Measurements from ENCODE around the gene KIAA1671.

KIAA1671 gene

GRCh38 chr22:24953384-24954113 is 1.0 kb downstream of the KIAA1671 start:
- no peak for DNase-seq

DNA sequence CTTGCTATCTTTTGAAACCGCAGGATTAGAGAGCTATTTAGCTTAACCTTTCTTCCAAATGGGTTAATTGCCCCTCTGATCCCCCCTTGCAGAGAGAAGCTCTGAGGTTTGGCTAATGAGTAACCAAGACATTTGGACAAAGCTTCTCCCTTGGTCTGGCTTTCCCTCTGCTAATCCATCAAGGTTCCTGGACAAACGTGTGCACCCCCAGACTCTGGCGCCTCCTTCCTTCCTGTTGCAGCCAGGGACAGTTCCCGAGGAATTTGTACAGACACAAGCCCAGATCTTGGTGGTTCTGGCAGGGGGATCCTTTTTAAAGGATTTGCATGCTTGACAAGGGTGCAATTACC is 1.6 kb downstream of the KIAA1671 start:
- DNase-seq, result no peak

DNA sequence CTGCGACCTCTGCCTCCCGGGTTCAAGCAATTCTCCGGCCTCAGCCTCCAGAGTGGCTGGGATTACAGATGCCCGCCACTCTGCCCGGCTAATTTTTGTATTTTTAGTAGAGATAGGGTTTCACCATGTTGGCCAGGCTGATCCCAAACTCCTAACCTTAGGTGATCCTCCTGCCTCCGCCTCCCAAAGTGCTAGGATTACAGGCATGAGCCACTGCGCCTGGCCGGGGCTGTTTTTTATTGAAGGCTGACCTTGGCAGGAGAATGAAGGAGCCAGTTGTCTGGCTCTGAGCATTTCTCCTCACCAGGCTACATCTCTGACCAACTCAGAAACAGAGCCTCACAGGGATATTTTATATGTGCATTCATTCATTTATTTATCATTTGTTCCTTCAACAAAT is 2.3 kb downstream of the KIAA1671 start:
- no peak for DNase-seq

DNA sequence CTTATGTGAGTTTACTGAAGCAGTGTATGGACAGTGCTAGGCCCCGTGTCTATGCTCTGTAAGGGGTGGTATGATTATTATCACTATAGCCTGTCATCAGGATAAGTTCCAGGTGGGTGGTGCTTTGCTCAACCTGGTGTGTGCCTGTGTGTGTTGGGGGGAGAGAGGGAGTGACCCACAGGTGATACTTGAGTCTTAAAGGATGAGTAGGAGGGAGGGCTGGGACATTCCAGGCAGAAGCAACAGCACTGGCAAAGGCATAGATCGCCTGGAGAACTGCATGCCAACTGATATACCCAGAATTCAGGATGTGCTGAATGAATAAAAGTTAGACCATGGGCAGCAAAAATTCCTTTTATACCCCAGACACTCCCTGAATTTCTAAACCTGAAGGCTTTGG is 4.5 kb downstream of the KIAA1671 start:
- no peak for DNase-seq

GRCh38 chr22:24961217-24961844 is 8.8 kb downstream of the KIAA1671 start:
- no peak for DNase-seq

DNA sequence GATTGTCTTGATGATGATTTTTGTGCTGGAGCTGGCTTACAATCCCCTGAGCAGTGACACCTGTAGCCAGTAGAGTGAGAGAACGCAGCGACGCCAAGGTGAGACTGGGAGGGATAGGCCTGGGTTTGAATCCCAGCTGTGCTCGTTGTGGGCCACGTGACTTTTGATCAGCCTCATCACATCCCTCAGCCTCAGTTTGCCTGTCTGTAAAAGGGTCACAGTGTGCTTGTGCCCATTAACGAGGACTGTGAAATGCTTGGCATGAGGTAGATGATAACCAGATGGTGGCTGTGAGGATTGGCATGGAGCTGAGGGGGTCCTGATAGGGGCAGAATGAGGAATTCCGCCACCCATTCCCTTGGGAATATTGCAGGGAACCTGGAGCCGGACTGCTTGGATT is 9.6 kb downstream of the KIAA1671 start:
- no peak for DNase-seq

GRCh38 chr22:24962835-24963234 is 10.3 kb downstream of the KIAA1671 start:
- no peak for DNase-seq

DNA sequence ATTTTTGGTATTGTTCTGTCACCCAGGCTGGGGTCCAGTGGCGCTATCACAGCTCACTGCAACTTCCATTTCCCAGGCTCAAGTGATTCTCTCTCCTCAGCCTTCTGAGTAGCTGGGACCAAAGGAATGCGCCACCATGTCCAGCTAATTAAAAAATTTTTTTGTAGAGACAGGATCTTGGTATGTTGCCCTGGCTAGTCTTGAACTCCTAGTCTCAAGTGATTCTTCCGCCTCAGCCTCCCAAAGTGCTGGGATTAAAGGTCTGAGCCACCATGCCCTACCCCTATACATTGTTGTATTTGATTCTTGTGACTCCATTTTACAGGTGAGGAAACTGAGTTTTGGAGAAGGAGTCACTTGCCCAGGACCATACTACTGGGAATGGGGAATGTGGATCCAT is 11.9 kb downstream of the KIAA1671 start:
- no peak for DNase-seq

DNA sequence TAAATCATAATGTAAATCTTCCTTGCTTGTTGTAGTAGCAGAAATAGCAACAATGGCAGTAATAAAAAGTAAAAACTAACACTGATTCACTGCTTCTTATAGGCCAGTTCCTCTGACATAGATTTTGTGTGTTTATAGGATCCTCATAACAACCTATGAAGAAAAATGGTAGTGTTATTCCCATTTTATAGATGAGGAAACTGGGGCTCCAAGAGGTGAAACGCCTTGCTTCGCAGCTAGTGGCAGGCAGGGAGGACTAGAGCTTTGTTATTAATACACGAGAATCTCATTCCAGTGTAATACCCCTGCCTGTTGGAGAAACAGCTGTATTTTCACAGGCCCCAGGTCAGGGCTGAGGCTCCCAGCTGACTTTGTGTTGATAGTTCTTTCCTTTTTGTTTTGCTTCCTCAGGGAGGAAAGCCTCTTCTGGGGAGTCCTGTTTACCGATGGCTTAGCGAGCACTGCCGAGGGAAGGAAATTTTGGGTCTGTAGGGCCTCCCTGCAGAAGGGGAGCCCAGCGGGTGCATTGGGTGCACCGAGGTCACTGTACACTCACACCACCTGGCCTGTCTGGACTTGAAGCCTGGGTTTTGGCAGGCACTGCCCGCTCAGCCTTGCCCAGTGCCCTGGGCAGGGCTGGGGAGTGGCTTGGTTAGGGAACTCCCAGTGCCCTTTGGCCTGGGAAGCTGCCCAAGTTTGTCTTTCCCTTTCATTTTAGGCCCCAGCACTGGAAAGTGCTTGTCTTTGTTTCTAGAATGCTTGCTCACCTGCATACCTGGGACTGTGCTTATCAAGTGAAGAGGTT is 13.5 kb downstream of the KIAA1671 start:
- DNase-seq, result no peak

DNA sequence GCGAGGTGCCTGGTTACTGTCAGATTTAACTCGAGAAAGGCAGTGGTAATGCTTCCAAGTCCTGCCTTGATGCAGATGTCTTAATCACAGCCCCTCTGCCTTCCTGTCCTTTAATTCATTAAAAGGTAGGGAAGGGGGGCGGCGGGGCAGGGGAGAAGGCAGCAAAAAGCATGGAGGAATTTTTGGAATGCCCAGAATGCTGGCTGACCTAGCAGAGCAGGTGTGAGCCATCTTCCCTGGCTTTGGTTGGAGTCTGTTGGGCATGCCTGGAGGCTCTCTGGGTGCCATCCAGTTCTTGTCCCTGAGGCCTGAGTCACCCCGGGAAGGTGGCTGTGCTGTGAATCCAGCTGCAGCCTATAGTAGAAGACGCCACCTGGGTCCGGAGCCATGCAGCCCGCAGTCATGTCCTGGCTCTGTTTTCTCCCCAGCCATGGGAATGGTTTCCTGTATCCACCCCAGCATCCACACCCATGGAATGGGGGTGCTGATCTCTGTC is 15.6 kb downstream of the KIAA1671 start:
- DNase-seq, result no peak

- DNase-seq, result no peak
Measured at GRCh38 chr22:24969560-24970301, 17.2 kb downstream of the KIAA1671 start.

DNA sequence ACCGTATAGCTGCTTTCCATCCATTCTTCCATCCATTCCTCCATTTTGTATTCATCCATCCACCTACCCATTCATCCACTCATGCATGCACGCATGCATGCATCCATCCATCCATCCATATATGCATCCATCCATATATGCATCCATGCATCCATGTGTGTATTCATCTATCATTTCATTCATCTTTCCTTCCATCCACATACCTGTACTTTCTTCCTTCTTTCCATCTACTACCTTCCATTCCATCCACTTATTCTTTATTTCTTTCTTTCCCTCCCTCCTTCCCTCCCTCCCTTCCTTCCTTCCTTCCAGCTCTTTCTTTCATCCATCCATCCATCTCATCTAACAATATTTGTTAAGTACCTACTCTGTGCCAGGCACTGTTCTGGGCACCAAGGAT is 19.9 kb downstream of the KIAA1671 start:
- no peak for DNase-seq

DNA sequence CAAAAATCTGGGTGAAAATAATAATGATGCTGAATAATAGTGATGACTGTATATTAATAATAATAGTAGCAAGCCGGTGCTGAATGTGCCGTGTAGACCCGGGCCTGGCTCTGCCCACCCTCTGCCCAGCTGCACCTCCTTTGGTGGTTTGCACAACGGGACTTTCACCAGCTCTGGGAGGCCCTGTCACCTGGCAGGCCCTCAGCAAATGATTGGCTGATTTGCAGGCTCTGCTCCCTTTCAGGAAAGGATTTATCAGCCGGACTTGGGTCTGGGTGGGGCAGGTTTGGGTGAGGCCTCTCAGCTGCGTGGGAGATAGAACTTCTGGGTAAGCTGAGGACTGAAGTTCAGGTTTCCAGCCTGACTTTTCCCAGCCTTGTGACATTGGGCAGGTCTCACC is 21.4 kb downstream of the KIAA1671 start:
- DNase-seq, result no peak

- DNase-seq, result no peak
Measured at GRCh38 chr22:24975125-24975640, 22.7 kb downstream of the KIAA1671 start.

GRCh38 chr22:24975813-24976341 is 23.4 kb downstream of the KIAA1671 start:
- DNase-seq, result no peak

DNA sequence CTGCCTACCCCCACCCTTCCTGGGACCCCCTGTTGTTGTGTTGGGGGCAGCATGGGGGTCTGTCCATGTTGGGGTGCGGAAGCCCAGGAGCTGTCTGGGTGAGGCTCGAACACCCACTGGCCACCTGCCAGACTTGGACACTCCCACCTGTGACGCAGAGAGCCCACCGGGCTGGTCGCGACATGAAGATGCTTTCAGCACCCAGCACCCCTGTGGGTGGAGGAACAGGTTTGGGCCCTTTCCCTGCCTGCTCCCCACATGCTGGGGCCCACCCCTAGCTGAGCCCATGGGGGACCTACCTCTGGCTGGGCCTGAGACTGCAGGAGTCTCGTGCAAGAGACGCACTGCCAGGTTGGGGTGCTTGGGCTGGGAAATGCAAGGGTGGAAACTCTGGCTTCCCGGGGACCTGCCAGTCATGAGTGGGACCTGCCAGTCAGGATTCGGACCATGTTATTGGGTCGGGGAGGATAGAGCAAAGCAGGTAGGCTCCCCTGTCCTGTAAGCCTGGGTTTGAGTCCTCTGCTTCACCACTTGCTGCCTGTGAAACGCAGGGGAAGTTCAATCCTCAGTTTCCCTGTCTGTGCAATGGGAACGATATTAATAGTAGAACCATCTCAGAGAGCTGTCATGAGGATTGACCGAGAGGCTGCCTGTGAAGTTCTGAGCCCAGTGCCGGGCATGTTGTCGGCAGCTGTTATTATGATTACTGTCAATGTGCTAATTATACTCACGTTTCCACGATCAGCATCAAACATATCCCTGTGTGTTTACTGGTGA is 24.1 kb downstream of the KIAA1671 start:
- no peak for DNase-seq

- DNase-seq, result peak; percentile 60
Measured at GRCh38 chr22:24977370-24978221, 25.1 kb downstream of the KIAA1671 start.

GRCh38 chr22:24978308-24978707 is 25.8 kb downstream of the KIAA1671 start:
- no peak for DNase-seq

- no peak for DNase-seq
Measured at GRCh38 chr22:24981066-24981465, 28.6 kb downstream of the KIAA1671 start.

DNA sequence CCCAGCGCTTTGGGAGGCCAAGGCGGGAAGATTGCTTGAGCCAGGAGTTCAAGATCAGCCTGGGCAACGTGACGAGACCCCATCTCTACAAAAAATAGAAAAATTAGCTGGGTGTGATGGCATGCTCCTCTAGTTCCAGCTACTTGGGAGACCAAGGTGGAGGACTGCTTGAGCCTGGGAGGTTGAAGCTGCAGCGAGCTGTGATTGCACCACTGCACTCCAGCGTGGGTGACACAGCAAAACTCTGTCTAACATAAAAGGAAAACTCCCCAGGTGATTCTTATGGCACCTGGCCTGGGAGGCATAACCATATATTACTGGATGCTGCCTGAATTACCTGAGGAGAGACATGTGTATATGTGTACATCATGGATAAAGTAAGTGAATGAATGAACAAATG is 29.1 kb downstream of the KIAA1671 start:
- DNase-seq, result no peak
